HL-60 (cell line): ENCODE results near the gene CRYZ.

ENCODE experiments used
- GABPA ChIP-seq: IDR thresholded peaks from 2 replicates; pipeline ENCODE4 v1.6.1; 2012; ENCODE audit warnings: low read depth
- POLR2AphosphoS5 ChIP-seq: IDR thresholded peaks from 2 replicates; pipeline ENCODE4 v1.6.1; 2012; ENCODE audit warnings: low read depth
- SPI1 ChIP-seq: IDR thresholded peaks from 2 replicates; pipeline ENCODE4 v1.6.1; 2012; ENCODE audit warnings: low read depth, mild to moderate bottlenecking, borderline replicate concordance
- TF ChIP-seq, protein P1 (sequence below): IDR thresholded peaks from one replicate; pipeline ENCODE4 v1.5.1; 2011; ENCODE audit warnings: low read length, control low read depth, inconsistent platforms; ENCODE audit not compliant: insufficient read depth
- TF ChIP-seq, protein P2 (sequence below): IDR thresholded peaks from 2 replicates; pipeline ENCODE4 v1.6.1; 2012; ENCODE audit warnings: low read depth; ENCODE audit not compliant: insufficient replicate concordance

GRCh38 chr1:74775735-74776134 lies 42.9 kb upstream of the CRYZ start:
- TF ChIP-seq GABPA (no peak), SPI1 (no peak), POLR2AphosphoS5 (no peak)
- TF ChIP-seq, protein P1, sequence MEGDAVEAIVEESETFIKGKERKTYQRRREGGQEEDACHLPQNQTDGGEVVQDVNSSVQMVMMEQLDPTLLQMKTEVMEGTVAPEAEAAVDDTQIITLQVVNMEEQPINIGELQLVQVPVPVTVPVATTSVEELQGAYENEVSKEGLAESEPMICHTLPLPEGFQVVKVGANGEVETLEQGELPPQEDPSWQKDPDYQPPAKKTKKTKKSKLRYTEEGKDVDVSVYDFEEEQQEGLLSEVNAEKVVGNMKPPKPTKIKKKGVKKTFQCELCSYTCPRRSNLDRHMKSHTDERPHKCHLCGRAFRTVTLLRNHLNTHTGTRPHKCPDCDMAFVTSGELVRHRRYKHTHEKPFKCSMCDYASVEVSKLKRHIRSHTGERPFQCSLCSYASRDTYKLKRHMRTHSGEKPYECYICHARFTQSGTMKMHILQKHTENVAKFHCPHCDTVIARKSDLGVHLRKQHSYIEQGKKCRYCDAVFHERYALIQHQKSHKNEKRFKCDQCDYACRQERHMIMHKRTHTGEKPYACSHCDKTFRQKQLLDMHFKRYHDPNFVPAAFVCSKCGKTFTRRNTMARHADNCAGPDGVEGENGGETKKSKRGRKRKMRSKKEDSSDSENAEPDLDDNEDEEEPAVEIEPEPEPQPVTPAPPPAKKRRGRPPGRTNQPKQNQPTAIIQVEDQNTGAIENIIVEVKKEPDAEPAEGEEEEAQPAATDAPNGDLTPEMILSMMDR = no peak
- TF ChIP-seq, protein P2, sequence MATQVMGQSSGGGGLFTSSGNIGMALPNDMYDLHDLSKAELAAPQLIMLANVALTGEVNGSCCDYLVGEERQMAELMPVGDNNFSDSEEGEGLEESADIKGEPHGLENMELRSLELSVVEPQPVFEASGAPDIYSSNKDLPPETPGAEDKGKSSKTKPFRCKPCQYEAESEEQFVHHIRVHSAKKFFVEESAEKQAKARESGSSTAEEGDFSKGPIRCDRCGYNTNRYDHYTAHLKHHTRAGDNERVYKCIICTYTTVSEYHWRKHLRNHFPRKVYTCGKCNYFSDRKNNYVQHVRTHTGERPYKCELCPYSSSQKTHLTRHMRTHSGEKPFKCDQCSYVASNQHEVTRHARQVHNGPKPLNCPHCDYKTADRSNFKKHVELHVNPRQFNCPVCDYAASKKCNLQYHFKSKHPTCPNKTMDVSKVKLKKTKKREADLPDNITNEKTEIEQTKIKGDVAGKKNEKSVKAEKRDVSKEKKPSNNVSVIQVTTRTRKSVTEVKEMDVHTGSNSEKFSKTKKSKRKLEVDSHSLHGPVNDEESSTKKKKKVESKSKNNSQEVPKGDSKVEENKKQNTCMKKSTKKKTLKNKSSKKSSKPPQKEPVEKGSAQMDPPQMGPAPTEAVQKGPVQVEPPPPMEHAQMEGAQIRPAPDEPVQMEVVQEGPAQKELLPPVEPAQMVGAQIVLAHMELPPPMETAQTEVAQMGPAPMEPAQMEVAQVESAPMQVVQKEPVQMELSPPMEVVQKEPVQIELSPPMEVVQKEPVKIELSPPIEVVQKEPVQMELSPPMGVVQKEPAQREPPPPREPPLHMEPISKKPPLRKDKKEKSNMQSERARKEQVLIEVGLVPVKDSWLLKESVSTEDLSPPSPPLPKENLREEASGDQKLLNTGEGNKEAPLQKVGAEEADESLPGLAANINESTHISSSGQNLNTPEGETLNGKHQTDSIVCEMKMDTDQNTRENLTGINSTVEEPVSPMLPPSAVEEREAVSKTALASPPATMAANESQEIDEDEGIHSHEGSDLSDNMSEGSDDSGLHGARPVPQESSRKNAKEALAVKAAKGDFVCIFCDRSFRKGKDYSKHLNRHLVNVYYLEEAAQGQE = no peak
